Measurements from ENCODE around the gene SLC24A3.

The SLC24A3 gene

DNA sequence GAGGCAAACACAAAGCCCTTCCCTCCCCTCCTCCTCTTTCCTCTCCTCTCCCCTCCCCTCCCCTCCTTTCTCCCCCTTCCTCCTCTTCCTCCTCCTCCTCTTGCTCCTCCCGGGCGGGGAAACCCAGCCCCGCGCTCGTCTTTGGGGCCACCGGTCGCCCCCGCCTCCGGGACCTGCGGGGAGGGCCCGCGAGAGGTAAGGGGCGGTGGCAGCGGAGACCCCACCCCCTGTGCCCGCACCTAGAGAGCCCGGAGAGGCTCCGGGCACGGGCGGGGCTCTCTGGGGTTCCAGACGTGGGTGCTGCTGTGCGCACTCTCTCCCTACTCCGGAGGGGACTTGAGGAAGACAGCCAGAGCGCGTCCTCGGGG, 545.7 kb downstream of the SLC24A3 start, which contains the start of gene RIN2:
TSS of gene RIN2 (plus strand) at position 126 of the 368 bp plus-strand sequence. CDS start 131,344 bp downstream, outside the sequence.
- no peak for DNase-seq

- DNase-seq = no peak
Measured at GRCh38 chr20:19758501-19759331, 546.3 kb downstream of the SLC24A3 start.

- no peak for DNase-seq
Measured at GRCh38 chr20:19760371-19760721, 547.9 kb downstream of the SLC24A3 start.

DNA sequence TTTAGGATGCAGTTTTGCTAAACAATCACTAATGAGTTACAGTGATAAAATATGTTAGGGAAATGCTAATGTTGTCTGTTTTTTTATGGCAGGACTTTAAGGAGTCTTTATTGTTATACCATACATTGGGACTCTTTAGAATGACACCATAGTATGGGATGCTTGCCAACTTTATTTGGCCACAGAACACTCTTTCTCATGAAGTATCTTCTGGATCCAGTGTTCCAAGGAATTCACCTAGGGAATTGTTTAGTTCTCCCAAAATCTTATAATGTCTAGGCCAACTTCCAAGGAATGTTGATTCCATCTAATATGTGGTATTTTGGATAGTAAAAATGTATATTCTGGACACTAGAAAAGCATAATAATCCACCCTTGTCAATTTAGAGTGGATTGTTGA, 548.9 kb downstream of the SLC24A3 start:
- no peak for DNase-seq

DNA sequence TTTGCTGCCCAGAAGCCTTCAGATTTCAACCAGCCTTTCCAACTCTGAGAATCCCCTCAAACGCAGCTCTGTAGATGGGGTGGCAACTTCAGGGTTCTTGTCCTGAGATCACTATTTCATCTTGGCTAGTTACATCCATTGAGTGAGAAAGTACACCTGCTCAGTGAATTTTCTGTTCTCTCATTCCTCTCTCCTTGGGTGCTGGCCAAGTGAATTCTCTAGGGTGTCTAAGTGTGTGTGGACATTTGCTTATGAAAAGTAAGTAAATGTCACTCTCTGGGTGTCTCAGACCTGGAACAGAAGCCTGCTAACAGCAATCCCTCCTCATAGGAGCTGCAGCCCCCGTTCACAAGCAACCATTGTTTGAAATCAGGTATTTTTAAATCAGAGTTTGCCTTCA, 549.4 kb downstream of the SLC24A3 start:
- DNase-seq = no peak

DNA sequence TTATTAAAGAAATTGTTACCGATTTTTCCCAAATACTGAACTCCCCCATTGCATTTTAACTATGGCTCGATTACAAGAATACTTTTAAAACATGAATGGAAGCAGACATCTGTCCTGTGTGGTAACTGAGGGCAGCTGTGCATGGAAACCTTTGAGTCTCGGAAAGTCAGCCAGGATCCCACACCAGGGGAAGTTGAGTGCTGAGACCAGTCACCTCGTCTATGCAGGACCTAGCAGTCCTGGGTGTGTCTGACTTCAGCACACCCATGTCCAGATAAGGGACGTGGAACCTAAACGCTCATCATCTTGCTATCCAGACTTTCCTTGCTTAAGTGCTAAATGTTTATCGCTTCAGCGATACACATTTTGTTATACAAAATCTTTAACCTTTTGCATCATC, 551.8 kb downstream of the SLC24A3 start:
- DNase-seq = no peak

DNA sequence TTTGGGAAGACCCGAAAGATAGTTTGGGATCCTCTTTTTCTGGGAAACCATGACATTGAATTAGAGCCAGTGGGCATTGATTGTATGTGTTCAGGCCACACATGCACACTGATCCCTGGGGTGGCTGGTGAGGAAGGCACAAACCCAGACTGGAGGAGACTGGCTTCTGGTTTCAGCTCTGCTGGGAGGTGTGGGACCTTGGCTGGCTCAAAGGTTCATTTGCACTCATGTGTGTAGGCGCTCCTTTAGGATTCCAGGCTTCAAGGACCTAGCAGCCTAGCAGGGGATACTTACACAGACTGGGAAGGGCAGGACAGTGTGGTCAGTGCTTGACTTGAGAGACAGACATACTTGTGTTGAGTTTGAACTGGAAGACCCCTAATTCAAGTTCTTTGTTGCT, 552.8 kb downstream of the SLC24A3 start:
- no peak for DNase-seq

GRCh38 chr20:19765913-19766312, 553.5 kb downstream of the SLC24A3 start:
- no peak for DNase-seq

DNA sequence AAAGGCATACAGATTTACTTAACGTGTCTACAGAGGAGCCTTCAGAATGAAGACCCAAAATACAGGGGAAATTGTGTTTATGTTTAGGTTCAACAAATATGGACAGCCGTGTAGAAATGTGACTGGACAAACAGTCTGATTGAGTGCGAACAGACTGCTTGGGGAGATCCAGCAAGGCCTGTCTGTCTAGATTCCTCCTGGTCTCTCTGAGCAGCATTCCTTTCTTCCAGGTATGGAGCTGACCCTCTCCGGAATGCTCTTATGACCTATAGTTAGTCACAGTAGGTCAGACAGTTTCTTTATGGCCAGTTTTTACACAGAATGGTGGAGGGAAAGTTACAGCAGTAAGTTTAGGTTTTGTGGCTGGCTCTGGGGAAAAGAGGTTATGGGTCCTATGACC, 554.6 kb downstream of the SLC24A3 start:
- DNase-seq = no peak

DNA sequence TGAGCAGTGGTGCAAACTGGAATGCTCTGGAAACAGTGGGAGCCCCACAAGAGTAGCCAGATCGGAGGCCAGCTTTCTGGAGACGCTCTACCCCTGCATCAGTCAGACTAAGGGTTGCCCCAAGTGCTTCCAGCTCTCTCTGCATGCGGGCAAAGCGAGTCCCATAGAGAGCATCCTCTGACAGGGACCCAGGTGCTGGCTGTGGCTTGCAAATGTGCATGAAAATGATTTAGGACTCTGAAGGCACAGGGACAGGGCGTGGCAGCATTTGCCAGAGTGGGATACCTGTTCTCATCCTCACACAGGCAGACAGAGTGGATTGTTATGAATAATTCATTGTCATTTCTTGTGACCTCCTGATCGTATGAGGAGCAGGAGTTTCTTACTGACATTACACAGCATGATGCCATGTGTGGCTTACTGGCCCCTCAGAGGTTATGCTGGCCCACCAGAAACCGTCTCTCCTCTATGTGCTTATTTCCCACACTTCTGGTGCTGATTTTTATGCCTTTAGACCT, 555.9 kb downstream of the SLC24A3 start:
- no peak for DNase-seq

DNA sequence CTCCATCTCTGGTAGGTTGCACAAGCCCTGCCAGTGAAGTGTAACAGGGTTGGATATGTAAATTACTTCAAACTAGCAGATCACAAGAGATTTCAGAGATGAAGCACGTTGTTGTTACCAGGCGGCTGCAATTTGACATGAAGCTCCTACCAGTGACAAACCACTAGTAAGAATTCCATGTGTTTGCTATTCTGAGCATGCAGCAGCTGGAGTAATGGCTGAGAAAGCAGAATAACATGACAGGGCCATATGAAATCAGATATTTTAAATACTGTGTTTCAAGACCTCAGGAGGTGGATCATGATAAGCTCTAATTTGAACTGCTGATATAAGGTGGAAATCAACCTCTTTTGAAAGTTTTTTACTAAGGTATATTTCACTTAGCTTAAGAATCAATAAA, 557.1 kb downstream of the SLC24A3 start:
- DNase-seq = no peak

GRCh38 chr20:19770375-19770774, 557.9 kb downstream of the SLC24A3 start:
- DNase-seq = no peak

- no peak for DNase-seq
Measured at GRCh38 chr20:19771031-19771430, 558.6 kb downstream of the SLC24A3 start.
